Parathyroid adenoma (tissue), 2 donors: ENCODE results near the gene AQR.

Source experiments
- H2AFZ ChIP-seq: fragments of 300-600 bp; sonication (generic); one replicate; pipeline ENCODE4 v1.7.0; 2017; ENCODE audit warnings: antibody characterized with exemption, mild to moderate bottlenecking
- H3K27ac ChIP-seq: fragments of 300-600 bp; sonication (generic); one replicate; pipeline ENCODE4 v1.7.0; 2017
- H3K27me3 ChIP-seq: fragments of 300-600 bp; sonication (generic); one replicate; pipeline ENCODE4 v1.7.0; 2017; ENCODE audit warnings: low read length; ENCODE audit not compliant: control insufficient read depth, insufficient read depth
- H3K36me3 ChIP-seq: fragments of 300-600 bp; sonication (generic); one replicate; pipeline ENCODE4 v1.7.0; 2017; ENCODE audit warnings: low read length; ENCODE audit not compliant: control insufficient read depth, insufficient read depth
- H3K4me1 ChIP-seq: fragments of 300-600 bp; sonication (generic); one replicate; pipeline ENCODE4 v1.7.0; 2017; ENCODE audit warnings: control low read depth
- H3K4me2 ChIP-seq: fragments of 300-600 bp; sonication (generic); one replicate; pipeline ENCODE4 v1.7.0; 2017; ENCODE audit warnings: low read length
- H3K4me3 ChIP-seq: fragments of 300-600 bp; sonication (generic); one replicate; pipeline ENCODE4 v1.7.0; 2017; ENCODE audit warnings: low read depth, low read length
- H3K79me2 ChIP-seq: fragments of 300-600 bp; sonication (generic); one replicate; pipeline ENCODE4 v1.7.0; 2017; ENCODE audit warnings: control low read depth
- H3K9ac ChIP-seq: fragments of 300-600 bp; sonication (generic); one replicate; pipeline ENCODE4 v1.7.0; 2017; ENCODE audit warnings: mild to moderate bottlenecking
- H3K9me3 ChIP-seq: fragments of 300-600 bp; sonication (generic); one replicate; pipeline ENCODE4 v1.7.0; 2017; ENCODE audit warnings: low read length; ENCODE audit not compliant: control insufficient read depth
- CTCF ChIP-seq: fragments of 300-600 bp; sonication (generic); IDR thresholded peaks from one replicate; pipeline ENCODE4 v1.7.0; 2017; ENCODE audit warnings: antibody characterized with exemption, mild to moderate bottlenecking
- donor health status: primary hyperparathyroidism.

Gene AQR

GRCh38 chr15:34883042-34883441 is 86.5 kb downstream of the AQR start:
- H2AFZ ChIP-seq: no peak overlapping the region
- H3K27me3 ChIP-seq: no peaks in the 10 kb centered on the region
- no peaks in the 10 kb centered on the region for H3K9me3 ChIP-seq
- no peak overlapping the region for H3K9ac ChIP-seq
- H3K27ac ChIP-seq: no peak overlapping the region
- no peak for TF ChIP-seq CTCF
- H3K79me2 ChIP-seq: no peaks in the 10 kb centered on the region
- no peak overlapping the region for H3K4me3 ChIP-seq
- no peaks in the 10 kb centered on the region for H3K4me1 ChIP-seq
- H3K36me3 ChIP-seq: no peaks in the 10 kb centered on the region
- H3K4me2 ChIP-seq: no peak overlapping the region

GRCh38 chr15:34879107-34879506 is 90.4 kb downstream of the AQR start:
- Histone ChIP-seq H3K9me3 (no peaks in the 10 kb centered on the region), H3K27me3 (no peaks in the 10 kb centered on the region), H3K4me1 (no peaks in the 10 kb centered on the region), H3K4me3 (no peak overlapping the region), H3K9ac (no peak overlapping the region), H3K27ac (no peak overlapping the region), H3K4me2 (no peak overlapping the region), H3K79me2 (no peaks in the 10 kb centered on the region), H3K36me3 (no peaks in the 10 kb centered on the region), H2AFZ (no peak overlapping the region)
- no peak for TF ChIP-seq CTCF

GRCh38 chr15:34876640-34877039 is 92.9 kb downstream of the AQR start:
- no peaks in the 10 kb centered on the region for H3K4me1 ChIP-seq
- no peaks in the 10 kb centered on the region for H3K9me3 ChIP-seq
- no peaks in the 10 kb centered on the region for H3K79me2 ChIP-seq
- no peak overlapping the region for H3K4me2 ChIP-seq
- H3K9ac ChIP-seq: no peak overlapping the region
- H3K36me3 ChIP-seq: no peaks in the 10 kb centered on the region
- no peak overlapping the region for H3K4me3 ChIP-seq
- TF ChIP-seq CTCF: no peak
- H3K27ac ChIP-seq: no peak overlapping the region
- H3K27me3 ChIP-seq: no peaks in the 10 kb centered on the region
- H2AFZ ChIP-seq: no peak overlapping the region

GRCh38 chr15:34869110-34869509 is 100.4 kb downstream of the AQR start:
- no peak for TF ChIP-seq CTCF
- Histone ChIP-seq H3K9me3 (no peaks in the 10 kb centered on the region), H2AFZ (no peak overlapping the region), H3K27ac (no peak overlapping the region), H3K9ac (no peak overlapping the region), H3K79me2 (no peaks in the 10 kb centered on the region), H3K27me3 (no peaks in the 10 kb centered on the region), H3K4me3 (no peak overlapping the region), H3K4me1 (no peaks in the 10 kb centered on the region), H3K4me2 (no peak overlapping the region), H3K36me3 (peaks cover 3% of the 10 kb centered on the region)

GRCh38 chr15:34865531-34865930 is 104.0 kb downstream of the AQR start:
- H3K36me3 ChIP-seq: peaks cover 3% of the 10 kb centered on the region
- H3K4me1 ChIP-seq: no peaks in the 10 kb centered on the region
- H3K9ac ChIP-seq: no peak overlapping the region
- H3K27me3 ChIP-seq: no peaks in the 10 kb centered on the region
- H3K4me2 ChIP-seq: no peak overlapping the region
- no peaks in the 10 kb centered on the region for H3K79me2 ChIP-seq
- no peak for TF ChIP-seq CTCF
- no peak overlapping the region for H3K4me3 ChIP-seq
- no peak overlapping the region for H2AFZ ChIP-seq
- H3K9me3 ChIP-seq: no peaks in the 10 kb centered on the region
- no peak overlapping the region for H3K27ac ChIP-seq
